CD4-positive, alpha-beta memory T cell (primary cell): ENCODE data around the gene SLC12A4. TPM values are rescaled to one million over a fixed set of nuclear protein-coding genes. Genes with fewer than 3 reads are reported as not detected.
"Not testable (repeated sequence)": the region's sequence is repeated elsewhere in the genome, so short reads cannot be mapped to it uniquely, and the experiment has no call there.

ENCODE experiments used
- CTCF ChIA-PET: fragments of 350-600 bp; sonication (Branson Sonifier 250); formaldehyde crosslinking; loops from one replicate; lab custom pipeline; 2021; ENCODE audit warnings: inconsistent platforms; ENCODE audit not compliant: partially characterized antibody; lab: Charles Lee
- POLR2A ChIA-PET: fragments of 350-600 bp; sonication (Branson Sonifier 250); formaldehyde crosslinking; loops from one replicate; lab custom pipeline; 2021; ENCODE audit not compliant: partially characterized antibody; lab: Charles Lee
- DNase-seq, 5 donors: peaks; one replicate each; pipeline versions ENCODE4 v3.0.0 to v3.0.0-alpha.2; 2020 to 2022; ENCODE audit warnings: mixed read lengths in 1 of 5
- H3K27ac ChIP-seq: one replicate; pipeline ENCODE4 v1.7.0; 2013; ENCODE audit warnings: low read depth, low read length
- H3K27me3 ChIP-seq: 2 replicates; pipeline ENCODE4 v1.7.0; 2013; ENCODE audit warnings: mild to moderate bottlenecking, low read length, moderate library complexity; ENCODE audit not compliant: insufficient read depth
- H3K36me3 ChIP-seq: 2 replicates; pipeline ENCODE4 v1.7.0; 2013; ENCODE audit warnings: mild to moderate bottlenecking, low read length, moderate library complexity; ENCODE audit not compliant: insufficient read depth
- H3K4me1 ChIP-seq: 2 replicates; pipeline ENCODE4 v1.7.0; 2013; ENCODE audit warnings: mild to moderate bottlenecking, low read length, moderate library complexity; ENCODE audit not compliant: insufficient read depth
- H3K4me3 ChIP-seq, 2 donors: one replicate each; pipeline ENCODE4 v1.7.0; 2013; ENCODE audit warnings: low read length in 2 of 2, mild to moderate bottlenecking in 1 of 2
- H3K9me3 ChIP-seq, 2 donors: one replicate each; pipeline ENCODE4 v1.7.0; 2013; ENCODE audit warnings: low read length in 2 of 2, control low read depth in 1 of 2; ENCODE audit not compliant: control insufficient read depth in 1 of 2
- H3K27ac Mint-ChIP-seq, 7 donors: one replicate each; pipeline ENCODE4 v1.8.0; 2020 to 2021; ENCODE audit warnings: mixed read lengths in 7 of 7, mild to moderate bottlenecking in 6 of 7, inconsistent platforms in 3 of 7, moderate library complexity in 3 of 7
- H3K27me3 Mint-ChIP-seq, 2 donors: one replicate each; pipeline ENCODE4 v1.8.0; 2020 to 2021; ENCODE audit warnings: mixed read lengths in 2 of 2
- H3K36me3 Mint-ChIP-seq, 2 donors: one replicate each; pipeline ENCODE4 v1.8.0; 2020 to 2021; ENCODE audit warnings: mixed read lengths in 2 of 2, inconsistent platforms in 1 of 2, mild to moderate bottlenecking in 1 of 2
- H3K4me1 Mint-ChIP-seq, 4 donors: one replicate each; pipeline ENCODE4 v1.8.0; 2020 to 2021; ENCODE audit warnings: mixed read lengths in 4 of 4, mild to moderate bottlenecking in 1 of 4
- H3K4me3 Mint-ChIP-seq, 8 donors: one replicate each; pipeline ENCODE4 v1.8.0; 2020 to 2021; ENCODE audit warnings: mixed read lengths in 8 of 8, mild to moderate bottlenecking in 7 of 8, moderate library complexity in 6 of 8, inconsistent platforms in 3 of 8
- H3K9me3 Mint-ChIP-seq, 8 donors: one replicate each; pipeline ENCODE4 v1.8.0; 2020 to 2021; ENCODE audit warnings: mixed read lengths in 8 of 8, mild to moderate bottlenecking in 5 of 8, inconsistent platforms in 3 of 8, moderate library complexity in 1 of 8
- intact Hi-C: fragments of 100-400 bp; cut with micrococcal nuclease; formaldehyde crosslinking; loops from one replicate; pipeline ENCODE4 v1.15.1; 2023
- polyA plus RNA-seq, 2 donors: library from polyadenylated mRNA; unstranded; fragments of 300-500 nt; fragmentation: Illumina TruSeq; gene quantifications; one replicate each; pipeline ENCODE4 v1.2.3, GENCODE V29; 2021
- total RNA-seq, 2 experiments: library from RNA; stranded (reverse); gene quantifications; one replicate each; pipeline ENCODE4 v1.2.3, GENCODE V29; 2021

Gene SLC12A4
- total and polyA plus RNA-seq, 4 experiments from 2014 or later, result 4.0 to 33.5 (median 19.1) TPM

GRCh38 chr16:67917140-67917851 is 51.1 kb downstream of the SLC12A4 start:
- Mint-ChIP-seq H3K27me3 (no peaks in the 10 kb centered on the region), H3K36me3 (peaks cover 4 to 46% of the 10 kb centered on the region in 2 donors), H3K4me3 (no peak overlapping the region), H3K4me1 (peaks cover 8 to 38% (median 24%) of the 10 kb centered on the region in 4 donors), H3K9me3 (no peaks in the 10 kb centered on the region), H3K27ac (peak overlapping the region in 4 of 7 donors; percentile 32 to 70 (median 66))
- no peak for DNase-seq
- H3K4me3 ChIP-seq, result no peak overlapping the region
- H3K4me1 ChIP-seq, result peaks cover 8% of the 10 kb centered on the region
- no peaks in the 10 kb centered on the region for H3K9me3 ChIP-seq
- POLR2A ChIA-PET, result interaction anchor here (0.9 kb wide), 1 partner anchor 10 kb away, joined by 4 read pairs; no protein-coding TSS in a partner anchor
- peaks cover 3% of the 10 kb centered on the region for H3K36me3 ChIP-seq
- intact Hi-C loops, result no loop called here
- CTCF ChIA-PET, result interaction anchor here (0.7 to 1.6 kb wide), 2 partner anchors 10 to 14 kb away, joined by 3 read pairs; partner anchors contain the start of gene CTRL
- no peak overlapping the region for H3K27ac ChIP-seq
- H3K27me3 ChIP-seq, result no peaks in the 10 kb centered on the region

- Histone ChIP-seq H3K9me3 (no peaks in the 10 kb centered on the region), H3K27me3 (no peaks in the 10 kb centered on the region), H3K36me3 (peaks cover 3% of the 10 kb centered on the region), H3K4me1 (peaks cover 8% of the 10 kb centered on the region), H3K4me3 (no peak overlapping the region), H3K27ac (no peak overlapping the region)
- no peak overlapping the region for H3K4me3 Mint-ChIP-seq
- H3K27ac Mint-ChIP-seq, result peak overlapping the region in 6 of 7 donors; percentile 17 to 70 (median 42)
- intact Hi-C loops, result no loop called here
- peaks cover 8 to 36% (median 24%) of the 10 kb centered on the region in 4 donors for H3K4me1 Mint-ChIP-seq
- no peaks in the 10 kb centered on the region for H3K27me3 Mint-ChIP-seq
- DNase-seq, result no peak
- CTCF ChIA-PET, result interaction anchor here (0.6 to 1.1 kb wide), 3 partner anchors 8 to 228 kb away, joined by 3 to 4 read pairs (median 3); no protein-coding TSS in a partner anchor
- POLR2A ChIA-PET, result interaction anchor here (0.8 kb wide), 1 partner anchor 12 kb away, joined by 3 read pairs; no protein-coding TSS in a partner anchor
- H3K36me3 Mint-ChIP-seq, result peaks cover 4 to 42% of the 10 kb centered on the region in 2 donors
- no peaks in the 10 kb centered on the region for H3K9me3 Mint-ChIP-seq
These were observed 52.4 kb downstream of the SLC12A4 start for GRCh38 chr16:67915831-67916723.

- POLR2A ChIA-PET, result interaction anchor here (0.8 kb wide), 1 partner anchor 12 kb away, joined by 3 read pairs; no protein-coding TSS in a partner anchor
These were observed 53.0 kb downstream of the SLC12A4 start for GRCh38 chr16:67915496-67915769.

GRCh38 chr16:67914758-67915495 is 53.5 kb downstream of the SLC12A4 start:
- Mint-ChIP-seq H3K36me3 (peaks cover 4 to 44% of the 10 kb centered on the region in 2 donors), H3K4me1 (peaks cover 8 to 42% (median 25%) of the 10 kb centered on the region in 4 donors), H3K27ac (peak overlapping the region in 2 of 7 donors; percentile 59 to 68), H3K27me3 (no peaks in the 10 kb centered on the region), H3K4me3 (no peak overlapping the region), H3K9me3 (no peaks in the 10 kb centered on the region)
- no peak overlapping the region for H3K27ac ChIP-seq
- no peak for DNase-seq
- no peak overlapping the region for H3K4me3 ChIP-seq
- ChIA-PET CTCF (interaction anchor here (1.0 to 2.1 kb wide), 4 partner anchors 14 to 99 kb away, joined by 3 to 6 read pairs (median 3); no protein-coding TSS in a partner anchor), POLR2A (interaction anchor here (0.8 kb wide), 1 partner anchor 11 kb away, joined by 3 read pairs; no protein-coding TSS in a partner anchor)
- H3K9me3 ChIP-seq, result no peaks in the 10 kb centered on the region
- intact Hi-C loops, result no loop called here
- peaks cover 8% of the 10 kb centered on the region for H3K4me1 ChIP-seq
- no peaks in the 10 kb centered on the region for H3K27me3 ChIP-seq
- H3K36me3 ChIP-seq, result peaks cover 3% of the 10 kb centered on the region

More at GRCh38 chr16:67915496-67915769, 53.0 kb downstream of the SLC12A4 start:
- H3K4me3 ChIP-seq, H3K27me3 Mint-ChIP-seq, intact Hi-C loops, H3K27me3 ChIP-seq, H3K36me3 ChIP-seq, H3K9me3 ChIP-seq, H3K9me3 Mint-ChIP-seq, DNase-seq, H3K4me1 ChIP-seq, H3K27ac ChIP-seq, H3K4me3 Mint-ChIP-seq: not testable (repeated sequence)
- CTCF ChIA-PET, result interaction anchor here (1.0 to 1.1 kb wide), 2 partner anchors 18 to 32 kb away, joined by 3 read pairs; no protein-coding TSS in a partner anchor
- Mint-ChIP-seq H3K36me3 (peaks cover 4 to 44% of the 10 kb centered on the region in 2 donors), H3K27ac (peak overlapping the region in 1 of 7 donors; percentile 48), H3K4me1 (peaks cover 8 to 40% (median 24%) of the 10 kb centered on the region in 4 donors)

GRCh38 chr16:67910158-67910557 is 58.3 kb downstream of the SLC12A4 start:
- no peak for DNase-seq
- Mint-ChIP-seq H3K4me3 (no peak overlapping the region), H3K27me3 (no peaks in the 10 kb centered on the region), H3K27ac (peak overlapping the region in 1 of 7 donors; percentile 8), H3K4me1 (peaks cover 3 to 26% (median 12%) of the 10 kb centered on the region in 4 donors), H3K36me3 (peaks cover 13 to 25% of the 10 kb centered on the region in 2 donors), H3K9me3 (no peaks in the 10 kb centered on the region)
- ChIA-PET CTCF (interaction anchor here (1.0 to 2.0 kb wide), 2 partner anchors 27 to 94 kb away, joined by 3 to 10 read pairs; no protein-coding TSS in a partner anchor), POLR2A (interaction anchor here (0.9 to 1.0 kb wide), 2 partner anchors 25 to 27 kb away, joined by 3 to 5 read pairs; partner anchors contain the start of gene PSMB10)
- no peak overlapping the region for H3K4me3 ChIP-seq
- no peaks in the 10 kb centered on the region for H3K27me3 ChIP-seq
- H3K9me3 ChIP-seq, result no peaks in the 10 kb centered on the region
- intact Hi-C loops, result no loop called here
- H3K27ac ChIP-seq, result no peak overlapping the region
- H3K4me1 ChIP-seq, result no peaks in the 10 kb centered on the region
- peaks cover 12% of the 10 kb centered on the region for H3K36me3 ChIP-seq

- Histone ChIP-seq H3K36me3 (peaks cover 12% of the 10 kb centered on the region), H3K27ac (no peak overlapping the region), H3K9me3 (no peaks in the 10 kb centered on the region), H3K4me1 (no peaks in the 10 kb centered on the region), H3K4me3 (no peak overlapping the region), H3K27me3 (no peaks in the 10 kb centered on the region)
- POLR2A ChIA-PET, result interaction anchor here (1.1 kb wide), 1 partner anchor 26 kb away, joined by 3 read pairs; no protein-coding TSS in a partner anchor
- no peak for DNase-seq
- H3K27ac Mint-ChIP-seq, result no peak overlapping the region
- intact Hi-C loops, result no loop called here
- no peaks in the 10 kb centered on the region for H3K9me3 Mint-ChIP-seq
- peak overlapping the region in 1 of 8 donors; percentile 41 for H3K4me3 Mint-ChIP-seq
- peaks cover 16 to 20% of the 10 kb centered on the region in 2 donors for H3K36me3 Mint-ChIP-seq
- no peaks in the 10 kb centered on the region for H3K27me3 Mint-ChIP-seq
- H3K4me1 Mint-ChIP-seq, result peaks cover 3 to 22% (median 13%) of the 10 kb centered on the region in 4 donors
- CTCF ChIA-PET, result interaction anchor here (1.2 kb wide), 1 partner anchor 25 kb away, joined by 9 read pairs; no protein-coding TSS in a partner anchor
These were observed 59.2 kb downstream of the SLC12A4 start for GRCh38 chr16:67909056-67909742.
